ENCODE data around the gene PGAP1. TPM values are rescaled to one million over a fixed set of nuclear protein-coding genes. Genes with fewer than 3 reads are reported as not detected.

The PGAP1 gene
- total and polyA plus RNA-seq, 2 of the 8 experiments (the other 6 are each of a cell fraction or from before 2014, with no cell fraction given): 8.3 to 24.1 TPM

- TF ChIP-seq ASH2L (IDR thresholded peaks at IDR 0.05; ENCODE audit: low read length): no peak
- TF ChIP-seq CREB1 (IDR thresholded peaks at IDR 0.05): no peak
- TF ChIP-seq ZNF274 (IDR thresholded peaks at IDR 0.05; ENCODE audit: borderline replicate concordance, extremely low read depth, low read length): no peak
Measured at GRCh38 chr2:196876364-196876763, 50.1 kb downstream of the PGAP1 start (continued).

All from H1 (cell line).